Gastroesophageal sphincter (tissue), 4 donors: ENCODE measurements around the gene MS4A5. TPM values are rescaled to one million over a fixed set of nuclear protein-coding genes. Genes with fewer than 3 reads are reported as not detected.

Experiments
- ATAC-seq: fragments of 150-250 bp; one replicate; pipeline ENCODE4 v1.9.1; 2016; ENCODE audit warnings: mild to moderate bottlenecking, moderate library complexity
- H3K27ac ChIP-seq, 4 donors: fragments of 200-600 bp; sonication (generic) in 3 of 4; 1 replicate in 3 of 4; 2 replicates in 1 of 4; pipeline ENCODE4 v1.5.1; 2016 to 2019
- H3K27me3 ChIP-seq: fragments of 200-600 bp; sonication (generic); one replicate; pipeline ENCODE4 v1.5.1; 2019
- H3K36me3 ChIP-seq, 2 donors: fragments of 200-600 bp; sonication (generic); one replicate each; pipeline ENCODE4 v1.5.1; 2019; ENCODE audit warnings: control low read depth in 1 of 2
- H3K4me1 ChIP-seq, 3 donors: fragments of 200-600 bp; sonication (generic); 1 replicate in 2 of 3; 2 replicates in 1 of 3; pipeline ENCODE4 v1.5.1; 2016 to 2019; ENCODE audit warnings: control low read depth in 2 of 3
- H3K4me3 ChIP-seq, 2 donors: fragments of 200-600 bp; sonication (generic); one replicate each; pipeline ENCODE4 v1.5.1; 2019; ENCODE audit warnings: mild to moderate bottlenecking in 1 of 2, moderate library complexity in 1 of 2
- H3K9me3 ChIP-seq, 3 donors: fragments of 200-600 bp; sonication (generic); one replicate each; pipeline ENCODE4 v1.5.1; 2017 to 2019; ENCODE audit warnings: control low read depth in 2 of 3
- CTCF ChIP-seq, 4 experiments: fragments of 200-600 bp in 2 of 4; fragments of 450-650 bp in 2 of 4; sonication (generic) in 1 of 4; IDR thresholded peaks; one replicate each; pipeline ENCODE4 v1.5.1; 2017 to 2019; ENCODE audit warnings: antibody characterized with exemption in 4 of 4, mild to moderate bottlenecking in 2 of 4, moderate library complexity in 2 of 4
- EP300 ChIP-seq: sonication (generic); formaldehyde crosslinking; IDR thresholded peaks from one replicate; pipeline ENCODE4 v1.6.1; 2017; ENCODE audit warnings: antibody characterized with exemption, mild to moderate bottlenecking
- POLR2A ChIP-seq, 2 donors: fragments of 450-650 bp; IDR thresholded peaks; one replicate each; pipeline ENCODE4 v1.6.1; 2017; ENCODE audit warnings: antibody characterized with exemption in 2 of 2, mild to moderate bottlenecking in 2 of 2, moderate library complexity in 1 of 2
- POLR2AphosphoS5 ChIP-seq: sonication (generic); formaldehyde crosslinking; IDR thresholded peaks from one replicate; pipeline ENCODE4 v1.6.1; 2017; ENCODE audit warnings: antibody characterized with exemption
- WGBS, 2 donors: methylation state at CpG; one replicate each; pipeline ENCODE4 v1.1.5; 2018; ENCODE audit warnings: low coverage in 1 of 2; 5-methylcytosine and 5-hydroxymethylcytosine counted together
- total RNA-seq, 4 donors: library from RNA; depleted of rRNA; stranded (reverse); fragments of >200 nt; gene quantifications; one replicate each; pipeline ENCODE4 v1.1.0, GENCODE V29; 2016

Gene MS4A5
- total RNA-seq, 4 donors from 2014 or later = not detected

GRCh38 chr11:60422609-60423008, 6.8 kb upstream of the MS4A5 start:
- H3K4me3 ChIP-seq = no peak overlapping the region
- no peak for ATAC-seq
- TF ChIP-seq CTCF (IDR thresholded peaks at IDR 0.05) (no peak), EP300 (no peak), POLR2A (IDR thresholded peaks at IDR 0.05) (no peak)
- no peak overlapping the region for H3K27ac ChIP-seq
- no peaks in the 10 kb centered on the region for H3K4me1 ChIP-seq
- peaks cover 0 to 14% (median 0%) of the 10 kb centered on the region in 3 donors for H3K9me3 ChIP-seq
- no peaks in the 10 kb centered on the region for H3K27me3 ChIP-seq
- no peaks in the 10 kb centered on the region for H3K36me3 ChIP-seq
- WGBS, 2 donors = 67 to 100% methylated on average over 1 of the region's 1 CpG

GRCh38 chr11:60428517-60428916, 855 bp upstream of the MS4A5 start:
- 38 to 55% methylated on average over 2 of the region's 2 CpGs for WGBS, 2 donors
- no peaks in the 10 kb centered on the region for H3K27me3 ChIP-seq
- no peak overlapping the region for H3K27ac ChIP-seq
- no peaks in the 10 kb centered on the region for H3K4me1 ChIP-seq
- no peaks in the 10 kb centered on the region for H3K36me3 ChIP-seq
- H3K4me3 ChIP-seq = no peak overlapping the region
- no peak for ATAC-seq
- TF ChIP-seq POLR2AphosphoS5 = no peak
- no peak for TF ChIP-seq EP300
- TF ChIP-seq POLR2A (IDR thresholded peaks at IDR 0.05) = no peak
- no peak for TF ChIP-seq CTCF (IDR thresholded peaks at IDR 0.05)
- no peaks in the 10 kb centered on the region for H3K9me3 ChIP-seq

- H3K27ac ChIP-seq = no peak overlapping the region
- ATAC-seq = no peak
- 70 to 78% methylated on average over 2 of the region's 2 CpGs for WGBS, 2 donors
These were observed 1.9 kb downstream of the MS4A5 start for GRCh38 chr11:60431251-60431650.

GRCh38 chr11:60433401-60433800, 4.0 kb downstream of the MS4A5 start:
- TF ChIP-seq POLR2AphosphoS5 = no peak
- no peak for TF ChIP-seq EP300
- no peak for TF ChIP-seq CTCF (IDR thresholded peaks at IDR 0.05)
- TF ChIP-seq POLR2A (IDR thresholded peaks at IDR 0.05) = no peak
- Histone ChIP-seq H3K27ac (no peak overlapping the region), H3K4me3 (no peak overlapping the region), H3K9me3 (no peaks in the 10 kb centered on the region), H3K27me3 (no peaks in the 10 kb centered on the region), H3K4me1 (no peaks in the 10 kb centered on the region), H3K36me3 (no peaks in the 10 kb centered on the region)
- no peak for ATAC-seq
- 63 to 64% methylated on average over 4 of the region's 4 CpGs for WGBS, 2 donors

More at GRCh38 chr11:60431251-60431650, 1.9 kb downstream of the MS4A5 start:
- Histone ChIP-seq H3K4me3 (no peak overlapping the region), H3K27me3 (no peaks in the 10 kb centered on the region), H3K36me3 (no peaks in the 10 kb centered on the region), H3K9me3 (no peaks in the 10 kb centered on the region), H3K4me1 (no peaks in the 10 kb centered on the region)
- TF ChIP-seq POLR2A (IDR thresholded peaks at IDR 0.05) = no peak
- no peak for TF ChIP-seq POLR2AphosphoS5
- TF ChIP-seq CTCF (IDR thresholded peaks at IDR 0.05) = no peak
- no peak for TF ChIP-seq EP300

GRCh38 chr11:60447070-60447469, 17.7 kb downstream of the MS4A5 start:
- Histone ChIP-seq H3K4me3 (no peak overlapping the region), H3K9me3 (no peaks in the 10 kb centered on the region), H3K27me3 (no peaks in the 10 kb centered on the region), H3K4me1 (no peaks in the 10 kb centered on the region), H3K27ac (no peak overlapping the region), H3K36me3 (no peaks in the 10 kb centered on the region)
- no peak for TF ChIP-seq POLR2A (IDR thresholded peaks at IDR 0.05)
- no peak for TF ChIP-seq POLR2AphosphoS5
- TF ChIP-seq EP300 = no peak
- no peak for TF ChIP-seq CTCF (IDR thresholded peaks at IDR 0.05)
- ATAC-seq = no peak
